Measurements from ENCODE around the gene ANKRD6. TPM values are rescaled to one million over a fixed set of nuclear protein-coding genes. Genes with fewer than 3 reads are reported as not detected.

ANKRD6 gene
- polyA plus RNA-seq, 5 donors: 26.0 to 48.3 (median 37.0) TPM

- DNase-seq: no peak
These were observed 216.7 kb downstream of the ANKRD6 start for GRCh38 chr6:89649682-89650081.

GRCh38 chr6:89650579-89650978 lies 217.6 kb downstream of the ANKRD6 start:
- DNase-seq: no peak

- no peak for DNase-seq
These were observed 222.2 kb downstream of the ANKRD6 start for GRCh38 chr6:89655122-89655521.

- no peak for DNase-seq
These were observed 224.7 kb downstream of the ANKRD6 start for GRCh38 chr6:89657445-89658158.

- no peak for DNase-seq
These were observed 228.0 kb downstream of the ANKRD6 start for GRCh38 chr6:89660981-89661380.

DNA sequence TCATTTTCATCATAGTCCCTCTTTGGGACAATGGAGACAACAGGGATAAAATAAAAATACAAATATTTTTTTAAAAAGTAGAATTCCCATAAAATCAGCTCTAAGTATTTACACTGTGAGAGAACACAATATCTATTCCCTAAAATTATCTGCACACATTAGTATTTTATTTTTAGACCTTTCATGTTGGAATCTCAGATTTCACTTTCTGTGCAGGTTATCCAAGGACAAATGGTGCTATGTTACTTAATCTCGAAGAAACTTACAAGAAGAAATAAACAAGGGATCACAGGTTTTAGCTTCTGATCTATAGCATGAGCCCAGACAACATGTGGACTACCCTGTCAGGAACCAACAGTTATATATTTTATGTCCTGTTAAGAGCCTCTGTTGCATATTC lies 228.6 kb downstream of the ANKRD6 start:
- no peak for DNase-seq

DNA sequence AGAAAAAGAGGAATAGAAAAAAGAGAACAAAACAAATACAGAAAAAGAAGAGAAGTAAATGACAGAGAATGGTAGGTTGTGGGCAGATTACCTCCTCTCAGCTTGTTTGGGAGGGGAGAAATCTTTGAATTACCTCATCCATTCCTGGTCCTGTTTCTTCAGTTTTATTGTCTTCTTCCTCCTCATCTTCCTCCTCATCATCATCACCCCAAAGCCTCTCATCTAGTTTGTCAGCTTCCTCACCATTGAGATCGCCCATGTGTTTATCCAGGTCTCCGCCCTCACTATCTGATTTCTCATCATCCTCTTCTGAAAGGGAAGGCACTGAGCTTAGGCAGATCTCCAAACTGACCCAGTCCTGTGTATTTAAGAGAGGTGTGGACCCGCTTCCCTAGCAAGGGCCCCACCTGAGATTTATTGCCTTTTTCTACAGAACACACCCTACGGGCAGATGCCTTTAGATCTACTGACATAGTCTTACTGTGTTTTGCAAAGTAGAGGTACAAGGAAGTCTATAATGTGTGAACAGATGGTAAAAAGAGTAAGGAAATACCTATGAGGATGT lies 229.8 kb downstream of the ANKRD6 start:
- no peak for DNase-seq

GRCh38 chr6:89667872-89668556 lies 235.1 kb downstream of the ANKRD6 start:
- DNase-seq: peak in 1 of 2 donors; percentile 16

DNA sequence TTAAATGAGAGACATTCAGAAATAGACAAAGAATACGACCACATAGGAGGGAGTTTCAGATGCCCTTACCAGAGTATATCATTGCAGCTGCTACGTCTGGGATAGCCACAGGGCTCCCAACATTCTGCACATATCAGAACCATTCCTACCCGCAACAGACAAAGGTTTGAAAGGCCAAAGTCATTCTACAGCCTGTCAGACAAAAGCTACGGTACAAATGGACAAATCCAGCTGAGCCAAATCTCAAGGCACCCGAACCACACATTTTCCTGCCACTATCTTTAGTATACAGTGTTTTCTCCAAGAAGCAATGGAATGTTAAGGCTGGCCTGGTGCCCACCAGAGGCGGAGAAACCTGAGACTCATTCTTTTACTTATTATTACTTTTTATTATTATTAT lies 236.1 kb downstream of the ANKRD6 start:
- DNase-seq: peak in 1 of 2 donors; percentile 8

DNA sequence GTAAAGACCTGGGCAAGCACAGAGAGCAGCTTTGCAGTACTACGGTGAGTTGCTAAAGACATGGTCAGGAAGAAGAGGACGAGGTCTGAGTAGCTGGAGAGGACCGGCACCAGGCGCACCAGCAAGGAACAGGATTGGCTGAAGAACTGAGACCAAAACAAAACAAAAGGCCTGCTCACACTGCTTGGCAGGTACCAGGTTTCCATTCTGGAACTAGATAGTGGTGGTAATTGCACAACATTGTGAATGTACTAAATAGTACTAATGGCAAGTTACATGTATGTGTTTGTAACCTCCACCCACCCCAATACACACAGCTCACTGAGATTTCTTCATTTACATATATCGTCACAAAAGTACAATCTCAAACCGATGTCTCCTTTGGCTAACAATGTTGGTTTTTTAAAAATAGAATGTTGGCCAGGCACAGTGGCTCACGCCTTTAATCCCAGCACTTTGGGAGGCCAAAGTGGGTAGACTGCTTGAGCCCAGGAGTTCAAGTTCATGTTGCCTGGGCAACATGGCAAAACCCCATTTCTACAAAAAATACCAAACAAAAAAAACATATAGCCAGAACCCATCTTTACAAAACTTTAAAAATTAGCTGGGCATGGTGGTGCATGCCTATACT lies 238.1 kb downstream of the ANKRD6 start:
- DNase-seq: no peak

GRCh38 chr6:89675949-89676748 lies 243.2 kb downstream of the ANKRD6 start:
- no peak for DNase-seq

DNA sequence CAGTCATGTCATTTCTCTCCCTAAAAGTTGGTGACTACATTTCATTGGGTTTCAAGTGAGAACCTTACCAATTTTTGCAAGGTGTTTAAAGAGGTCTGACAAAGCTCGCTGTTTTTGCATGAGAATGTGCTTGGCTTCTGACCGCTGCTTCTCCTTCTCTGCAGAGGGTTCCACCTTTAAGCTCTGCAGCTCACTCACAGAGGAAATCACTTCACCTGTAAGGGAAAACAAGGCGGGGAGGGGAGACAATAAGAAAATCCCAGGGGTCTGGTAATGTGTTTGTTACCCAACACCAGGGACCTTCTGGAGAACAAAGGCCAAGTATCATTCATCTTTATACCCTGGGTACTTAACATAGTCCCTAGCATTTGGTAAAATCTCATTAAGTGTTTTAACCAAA lies 245.6 kb downstream of the ANKRD6 start:
- no peak for DNase-seq

- no peak for DNase-seq
These were observed 246.5 kb downstream of the ANKRD6 start for GRCh38 chr6:89679215-89680120.

DNA sequence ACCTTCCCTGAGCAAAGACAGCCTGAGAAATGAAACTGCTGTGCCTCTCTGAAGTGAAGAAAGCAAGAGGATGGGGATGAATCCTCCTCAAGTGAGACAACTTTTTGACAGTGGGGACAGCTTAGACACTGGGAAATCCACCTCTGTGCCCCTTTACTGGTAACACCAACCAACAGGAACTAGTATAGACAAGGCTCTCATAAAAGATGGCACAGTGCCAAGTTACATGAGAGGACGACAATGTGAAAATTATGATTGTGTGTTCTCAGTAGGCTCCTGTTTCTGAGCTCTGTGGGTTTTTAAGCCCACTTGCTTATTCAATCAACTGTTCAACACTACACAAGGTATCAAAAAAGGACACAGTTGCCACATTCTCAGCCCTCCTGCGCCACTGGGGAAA lies 247.2 kb downstream of the ANKRD6 start:
- no peak for DNase-seq

GRCh38 chr6:89680551-89680950 lies 247.6 kb downstream of the ANKRD6 start:
- DNase-seq: no peak

DNA sequence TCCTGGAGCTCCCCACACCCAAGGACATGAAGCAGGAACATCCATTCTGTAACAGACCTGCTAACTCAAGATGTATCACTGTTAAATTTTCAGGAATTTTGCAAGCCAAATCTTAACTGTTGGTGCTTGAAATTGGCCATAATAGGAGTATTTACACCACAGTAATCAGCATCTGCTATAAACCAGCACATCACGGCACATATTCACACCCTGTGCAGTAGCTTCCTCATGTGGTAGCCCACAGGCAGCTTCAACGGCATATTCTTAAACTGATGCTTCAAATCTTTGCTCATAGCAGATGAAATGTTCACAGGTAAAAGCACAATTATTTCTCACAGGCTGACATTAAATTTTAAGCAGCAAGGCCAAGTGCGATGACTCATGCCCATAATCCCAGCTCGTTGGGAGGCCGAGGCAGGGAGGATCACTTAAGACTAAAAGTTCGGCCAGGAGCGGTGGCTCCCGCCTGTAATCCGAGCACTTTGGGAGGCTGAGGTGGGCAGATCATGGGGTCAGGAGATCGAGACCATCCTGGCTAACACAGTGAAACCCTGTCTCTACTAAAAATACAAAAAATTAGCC lies 249.1 kb downstream of the ANKRD6 start:
- DNase-seq: no peak

- DNase-seq: no peak
These were observed 250.0 kb downstream of the ANKRD6 start for GRCh38 chr6:89682991-89683390.
